ENCODE measurements around the gene PRKG2. TPM values are rescaled to one million over a fixed set of nuclear protein-coding genes. Genes with fewer than 3 reads are reported as not detected.

PRKG2 gene
- 13.0 and 20.3 TPM in 2 replicates for total RNA-seq

GRCh38 chr4:81214881-81215868, at the start of gene PRKG2:
Gene PRKG2, minus strand, starts transcription at chr4:81215222. Its CDS starts 10,175 bp downstream, at chr4:81205047.

Other genes starting within 250 kb of the PRKG2 start
- gene BMP3, start 184.5 kb downstream of the PRKG2 start, total RNA-seq = under 0.01 TPM in 2 replicates

Data from bronchial smooth muscle cell (primary cell).